D721Med (cell line): ENCODE measurements around the gene GRIK4.

Source experiments
- DNase-seq: peaks from one replicate; pipeline ENCODE4 v3.0.0; 2011; ENCODE audit warnings: low spot score; ENCODE audit not compliant: insufficient read length
- FAIRE-seq: peaks from 2 replicates; lab custom pipeline; 2011; peaks lifted over from hg19 to GRCh38; lab: Jason Lieb, UNC
- TF ChIP-seq, protein P1 (sequence below): IDR thresholded peaks from 2 replicates; pipeline ENCODE4 v1.5.1; 2012; ENCODE audit warnings: mild to moderate bottlenecking, control low read depth; ENCODE audit not compliant: insufficient read depth; ENCODE audit errors: missing control alignments

The GRIK4 gene

DNA sequence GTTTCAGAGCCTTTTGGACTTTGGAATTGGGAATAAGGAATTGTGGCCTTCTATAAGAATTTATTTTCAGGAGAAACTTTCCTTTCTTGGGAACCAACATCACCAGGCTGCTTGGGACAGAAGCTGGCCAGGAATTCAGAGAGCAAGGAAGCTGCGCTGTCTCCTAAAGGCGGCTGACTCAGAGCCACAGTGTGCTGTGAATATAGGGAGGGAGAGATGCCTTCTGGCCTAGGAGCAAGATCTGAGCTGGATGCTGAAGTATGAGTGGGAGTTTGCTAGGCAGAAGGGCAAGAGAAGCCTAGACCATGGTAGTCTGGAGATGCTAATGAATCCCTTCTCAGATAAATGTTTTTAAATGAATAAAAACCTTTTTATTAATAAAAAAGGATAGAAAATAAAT is 298.7 kb downstream of the GRIK4 start:
- TF ChIP-seq, protein P1, sequence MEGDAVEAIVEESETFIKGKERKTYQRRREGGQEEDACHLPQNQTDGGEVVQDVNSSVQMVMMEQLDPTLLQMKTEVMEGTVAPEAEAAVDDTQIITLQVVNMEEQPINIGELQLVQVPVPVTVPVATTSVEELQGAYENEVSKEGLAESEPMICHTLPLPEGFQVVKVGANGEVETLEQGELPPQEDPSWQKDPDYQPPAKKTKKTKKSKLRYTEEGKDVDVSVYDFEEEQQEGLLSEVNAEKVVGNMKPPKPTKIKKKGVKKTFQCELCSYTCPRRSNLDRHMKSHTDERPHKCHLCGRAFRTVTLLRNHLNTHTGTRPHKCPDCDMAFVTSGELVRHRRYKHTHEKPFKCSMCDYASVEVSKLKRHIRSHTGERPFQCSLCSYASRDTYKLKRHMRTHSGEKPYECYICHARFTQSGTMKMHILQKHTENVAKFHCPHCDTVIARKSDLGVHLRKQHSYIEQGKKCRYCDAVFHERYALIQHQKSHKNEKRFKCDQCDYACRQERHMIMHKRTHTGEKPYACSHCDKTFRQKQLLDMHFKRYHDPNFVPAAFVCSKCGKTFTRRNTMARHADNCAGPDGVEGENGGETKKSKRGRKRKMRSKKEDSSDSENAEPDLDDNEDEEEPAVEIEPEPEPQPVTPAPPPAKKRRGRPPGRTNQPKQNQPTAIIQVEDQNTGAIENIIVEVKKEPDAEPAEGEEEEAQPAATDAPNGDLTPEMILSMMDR: no peak
- FAIRE-seq: no peak
- DNase-seq: no peak

DNA sequence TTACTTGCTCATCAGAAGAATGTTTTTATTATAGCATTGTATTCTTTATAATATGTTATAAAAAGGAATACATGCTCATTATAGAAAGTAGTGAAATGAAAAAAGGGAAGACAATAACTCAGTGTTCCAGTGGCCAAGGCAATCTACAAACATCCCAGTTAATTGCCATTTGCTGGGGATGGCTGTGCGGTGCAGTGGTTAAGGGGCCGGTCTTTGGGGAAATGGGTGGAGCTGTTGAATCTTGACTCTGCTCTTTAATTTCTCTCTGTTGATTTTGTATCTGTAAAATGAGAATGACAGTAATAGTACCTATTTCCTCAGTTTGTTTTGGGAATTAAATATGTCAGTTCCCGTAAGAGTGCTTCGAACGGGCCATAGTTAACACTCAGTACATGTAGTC is 299.7 kb downstream of the GRIK4 start:
- TF ChIP-seq, protein P1: no peak
- DNase-seq (no peak), FAIRE-seq (no peak)

DNA sequence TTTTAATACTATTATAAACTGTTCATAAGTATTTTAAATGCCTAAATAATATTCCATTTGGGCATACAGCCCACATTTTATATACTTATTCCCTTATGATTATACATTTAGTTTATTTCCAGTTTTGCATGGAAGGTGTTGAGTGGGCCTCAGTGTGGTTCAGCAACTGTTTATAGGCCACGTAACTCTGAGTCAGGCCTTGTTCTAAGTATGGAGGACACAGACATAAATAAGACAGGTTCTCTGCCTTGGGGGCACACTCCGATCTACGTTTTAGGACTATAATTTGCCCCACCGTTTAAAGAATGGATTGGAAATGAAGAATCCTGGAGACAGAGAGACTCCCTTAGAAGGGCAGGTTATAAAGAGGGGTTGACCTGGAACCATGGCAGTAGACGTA is 300.2 kb downstream of the GRIK4 start:
- TF ChIP-seq, protein P1: no peak
- FAIRE-seq: no peak
- no peak for DNase-seq

DNA sequence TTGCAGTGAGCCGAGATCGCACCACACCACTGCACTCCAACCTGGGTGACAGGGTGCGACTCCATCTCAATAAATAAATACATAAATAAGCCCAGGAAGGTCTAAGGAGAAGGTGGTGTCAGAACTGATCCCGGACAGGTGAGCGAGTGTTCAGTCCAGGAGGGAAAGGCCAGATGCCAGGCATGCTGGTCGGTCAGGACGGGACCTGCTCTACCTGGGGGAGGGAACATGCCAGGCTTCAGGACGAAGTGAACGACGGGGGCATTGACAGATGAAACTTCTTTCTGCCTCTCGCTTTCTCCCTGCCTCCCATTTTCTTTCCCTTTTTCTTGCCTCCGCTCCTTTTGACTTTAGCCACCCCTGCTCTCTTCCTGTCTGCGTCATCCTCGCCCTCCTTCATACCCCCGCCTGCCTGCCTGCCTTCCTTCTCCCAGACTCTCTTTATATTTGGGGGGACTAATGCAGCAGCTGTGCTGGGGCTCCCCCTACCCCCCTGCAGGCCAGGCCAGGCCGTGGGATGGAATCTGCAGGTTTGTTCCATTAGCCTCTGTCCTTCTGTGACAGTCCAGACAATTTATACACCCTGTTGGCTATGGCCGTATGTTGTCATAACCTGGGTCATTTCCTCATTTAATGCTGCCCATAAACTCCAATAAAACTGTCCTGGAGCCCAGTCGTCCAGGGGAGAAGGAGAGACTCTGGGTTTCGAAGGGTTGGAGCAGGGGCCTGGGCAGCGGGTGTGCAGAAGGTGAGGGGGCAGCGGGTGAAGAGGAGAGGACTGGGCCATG is 303.2 kb downstream of the GRIK4 start:
- FAIRE-seq (no peak), DNase-seq (no peak)
- TF ChIP-seq, protein P1: no peak

DNA sequence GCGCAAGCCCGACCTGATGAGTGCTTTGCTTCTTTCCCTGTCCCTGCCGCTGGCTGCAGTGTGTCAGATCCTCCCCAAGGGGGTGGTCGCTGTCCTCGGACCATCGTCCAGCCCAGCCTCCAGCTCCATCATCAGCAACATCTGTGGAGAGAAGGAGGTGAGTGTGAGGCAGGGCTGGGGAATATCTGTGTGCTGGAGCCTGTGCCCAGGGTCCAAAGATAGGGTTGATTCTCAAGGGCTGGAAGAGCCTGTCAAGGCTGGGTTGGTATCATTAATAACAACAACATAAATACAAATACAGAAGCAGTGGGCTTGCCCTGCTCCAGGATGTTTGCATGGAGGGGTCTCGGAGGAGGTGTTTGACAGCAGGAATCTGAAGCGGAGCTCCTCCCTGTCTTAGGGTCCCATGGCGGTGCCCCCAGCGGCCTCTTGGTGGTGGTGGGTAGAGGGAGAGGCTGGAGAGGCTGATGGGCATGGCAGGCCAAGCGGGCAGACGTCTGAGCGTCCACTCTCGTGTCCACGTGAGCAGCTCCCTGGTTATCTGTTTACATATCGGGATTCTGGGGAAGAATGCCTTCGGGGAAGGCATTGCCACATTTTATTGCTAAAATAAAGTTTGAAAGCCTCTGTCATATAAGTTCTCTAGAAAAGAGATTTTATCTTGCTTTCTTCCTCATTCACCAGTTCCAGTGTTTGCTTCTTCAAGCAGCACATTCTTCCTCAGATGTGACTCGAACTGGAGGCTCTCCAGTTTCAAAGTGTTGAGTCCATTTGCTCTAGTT is 304.0 kb downstream of the GRIK4 start:
- TF ChIP-seq, protein P1: no peak
- no peak for DNase-seq
- no peak for FAIRE-seq

DNA sequence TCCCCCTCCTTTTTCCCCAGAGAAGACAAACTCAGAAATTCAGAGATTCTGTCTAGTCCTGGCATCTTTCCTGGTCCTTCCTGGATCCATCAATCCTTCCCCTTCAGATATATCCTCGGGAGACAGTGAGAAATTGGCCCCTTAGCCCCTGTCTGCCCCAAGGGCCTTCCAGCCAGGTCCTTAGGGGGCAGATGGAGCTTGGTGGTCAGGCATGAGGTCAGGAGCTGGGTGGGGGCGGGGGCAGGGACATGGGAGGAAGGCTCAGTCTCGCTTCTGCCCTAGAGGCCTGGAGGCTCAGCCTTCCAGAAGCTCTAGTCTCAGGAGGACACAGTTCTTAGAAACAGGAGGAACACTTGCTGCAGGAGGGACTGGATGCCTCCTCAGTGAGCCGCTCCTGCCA is 304.6 kb downstream of the GRIK4 start:
- FAIRE-seq (no peak), DNase-seq (no peak)
- TF ChIP-seq, protein P1: no peak
